ENCODE results near the gene ANKMY2.

GRCh38 chr7:16615228-16615627 lies 30.3 kb downstream of the ANKMY2 start:
- TF ChIP-seq, protein P1, sequence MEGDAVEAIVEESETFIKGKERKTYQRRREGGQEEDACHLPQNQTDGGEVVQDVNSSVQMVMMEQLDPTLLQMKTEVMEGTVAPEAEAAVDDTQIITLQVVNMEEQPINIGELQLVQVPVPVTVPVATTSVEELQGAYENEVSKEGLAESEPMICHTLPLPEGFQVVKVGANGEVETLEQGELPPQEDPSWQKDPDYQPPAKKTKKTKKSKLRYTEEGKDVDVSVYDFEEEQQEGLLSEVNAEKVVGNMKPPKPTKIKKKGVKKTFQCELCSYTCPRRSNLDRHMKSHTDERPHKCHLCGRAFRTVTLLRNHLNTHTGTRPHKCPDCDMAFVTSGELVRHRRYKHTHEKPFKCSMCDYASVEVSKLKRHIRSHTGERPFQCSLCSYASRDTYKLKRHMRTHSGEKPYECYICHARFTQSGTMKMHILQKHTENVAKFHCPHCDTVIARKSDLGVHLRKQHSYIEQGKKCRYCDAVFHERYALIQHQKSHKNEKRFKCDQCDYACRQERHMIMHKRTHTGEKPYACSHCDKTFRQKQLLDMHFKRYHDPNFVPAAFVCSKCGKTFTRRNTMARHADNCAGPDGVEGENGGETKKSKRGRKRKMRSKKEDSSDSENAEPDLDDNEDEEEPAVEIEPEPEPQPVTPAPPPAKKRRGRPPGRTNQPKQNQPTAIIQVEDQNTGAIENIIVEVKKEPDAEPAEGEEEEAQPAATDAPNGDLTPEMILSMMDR (IDR thresholded peaks at IDR 0.05) = no peak
- no peak for TF ChIP-seq POLR2A (IDR thresholded peaks at IDR 0.05)

All from vagina (tissue), 2 donors.